ENCODE measurements around the gene BTBD8. TPM values are rescaled to one million over a fixed set of nuclear protein-coding genes. Genes with fewer than 3 reads are reported as not detected.
"Not testable (repeated sequence)": the region's sequence is repeated elsewhere in the genome, so short reads cannot be mapped to it uniquely, and the experiment has no call there.

Gene BTBD8
- polyA plus RNA-seq (ENCODE audit: insufficient read length in 4 of 4): 1 to 10 TPM; 3.2 to 7.2 (median 6.3) TPM

DNA sequence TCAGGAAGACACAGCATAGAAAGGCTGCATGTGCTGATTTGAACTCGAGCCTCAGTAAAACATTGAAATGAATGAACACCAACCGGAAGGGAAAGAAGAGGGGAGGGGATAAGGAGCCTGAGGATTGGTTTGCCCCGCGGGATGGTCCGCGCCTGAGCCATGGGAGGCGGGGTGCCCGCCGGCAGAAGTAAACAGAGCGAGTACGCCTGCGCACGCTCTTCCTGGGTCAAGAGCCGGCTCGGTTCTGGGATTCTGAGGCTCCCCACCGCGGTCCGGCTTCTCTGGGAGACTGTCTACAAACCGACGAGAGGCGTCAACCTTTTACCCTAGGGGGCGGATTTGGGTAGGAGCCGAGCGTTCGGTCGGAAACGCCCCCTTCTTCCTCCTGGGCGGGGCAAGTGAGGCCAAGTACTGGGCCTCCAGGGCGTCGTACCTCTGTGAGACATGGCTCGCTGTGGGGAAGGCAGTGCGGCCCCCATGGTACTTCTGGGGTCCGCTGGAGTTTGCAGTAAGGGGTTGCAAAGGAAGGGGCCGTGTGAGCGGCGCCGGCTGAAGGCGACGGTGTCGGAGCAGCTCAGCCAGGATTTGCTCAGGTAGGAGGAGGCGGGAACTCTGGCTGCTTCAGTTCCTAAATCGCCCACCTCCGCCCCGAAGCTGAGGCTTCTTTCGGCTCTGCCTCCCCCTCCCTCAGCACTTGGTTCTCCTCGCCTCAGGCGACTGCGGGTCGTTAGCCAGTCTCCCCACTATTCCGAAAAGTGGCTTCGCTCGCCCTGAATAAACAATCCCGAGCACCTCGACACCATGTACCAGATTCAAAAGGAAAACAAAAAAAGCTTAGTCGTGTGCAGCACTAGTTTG lies at the start of gene BTBD8:
BTBD8 (plus strand) TSS at position 218 of the 858 bp plus-strand sequence; CDS start at position 445, 227 bp downstream.
- peak; percentile 52 to 66 (median 60) for DNase-seq (ENCODE audit: low read depth in 4 of 4, low spot score in 3 of 4)

DNA sequence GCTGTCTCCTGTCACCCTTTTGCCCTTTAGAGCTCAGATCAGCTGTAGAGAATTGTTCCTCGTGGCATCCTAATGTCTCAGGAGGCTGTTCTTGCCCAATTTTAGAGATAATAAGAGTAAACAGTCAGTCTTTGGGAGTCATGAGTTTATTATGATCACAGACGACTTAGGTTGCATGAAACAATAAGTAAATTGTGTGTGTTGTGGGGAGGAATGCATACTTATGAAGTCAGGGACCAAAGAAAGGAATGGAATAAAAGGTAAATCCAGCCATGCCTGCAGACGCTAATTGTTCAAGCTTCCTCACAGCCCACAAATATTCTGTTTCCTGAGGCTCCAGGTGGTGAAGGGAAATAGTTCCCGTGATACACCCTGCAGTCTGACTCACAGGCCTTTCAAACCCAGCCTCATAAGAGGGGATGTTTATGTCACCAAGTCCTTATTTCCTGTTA lies 49.5 kb upstream of the BTBD8 start:
- DNase-seq (ENCODE audit: low read depth in 4 of 4, low spot score in 3 of 4): peak in 1 of 4 donors; percentile 2

DNA sequence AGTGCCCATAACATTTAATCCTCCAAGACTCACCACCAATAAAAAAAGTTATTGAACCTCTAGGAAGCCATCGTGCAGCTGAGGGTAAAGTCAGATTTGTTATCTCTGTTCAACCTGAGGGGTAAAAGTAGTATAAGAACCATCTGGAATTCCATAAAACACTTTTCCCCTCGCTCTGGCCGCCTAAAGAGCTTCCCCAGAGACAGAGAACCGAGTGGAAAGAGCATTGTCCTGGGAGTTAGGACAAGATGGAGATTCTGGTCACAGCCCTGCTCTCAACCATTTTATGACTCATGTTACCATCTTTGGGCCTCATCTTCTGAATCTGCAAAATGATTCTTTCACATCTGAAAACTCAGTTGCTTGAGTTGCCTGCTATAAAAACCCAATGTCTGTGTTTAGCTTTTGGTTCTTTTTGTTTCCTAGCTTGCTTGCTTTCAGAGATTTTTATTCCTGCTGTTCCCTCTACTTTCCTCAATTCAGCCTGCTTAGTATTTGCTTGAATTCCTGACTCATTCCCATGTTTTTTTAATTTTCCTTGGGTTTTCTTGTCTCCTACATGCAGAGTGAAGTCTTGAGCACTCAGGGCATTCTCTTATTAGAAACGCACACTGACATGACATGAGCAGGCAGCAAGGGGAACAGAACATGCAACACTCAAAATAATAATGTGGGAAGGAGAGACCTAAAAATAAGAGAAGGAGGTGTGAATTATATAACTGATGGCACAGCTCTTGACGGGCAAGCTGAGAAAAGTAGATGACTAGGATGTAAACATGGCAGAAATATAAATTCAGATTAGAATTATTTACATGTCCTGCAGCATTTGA lies 48.6 kb upstream of the BTBD8 start:
- DNase-seq (ENCODE audit: low read depth in 4 of 4, low spot score in 3 of 4): no peak

DNA sequence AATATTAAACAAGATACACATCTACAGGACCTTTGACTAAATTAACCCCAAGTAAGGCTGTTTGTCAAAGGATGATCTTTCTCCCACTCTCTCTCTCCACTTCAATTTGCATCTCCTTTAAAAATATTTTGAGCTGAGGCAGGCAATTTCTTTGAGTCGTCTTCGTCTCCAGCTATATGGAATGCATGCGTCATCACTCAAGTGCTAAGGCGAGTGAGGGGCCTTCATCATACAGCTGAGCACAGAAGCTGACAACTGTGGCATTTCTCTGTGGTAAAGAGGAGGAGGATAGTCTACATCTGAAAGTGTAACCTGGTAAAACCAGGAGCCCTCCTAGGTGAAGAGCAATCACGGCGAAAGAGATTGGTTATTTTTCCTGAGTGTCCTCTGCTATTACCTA lies 42.7 kb upstream of the BTBD8 start:
- no peak for DNase-seq (ENCODE audit: low read depth in 4 of 4, low spot score in 3 of 4)

DNA sequence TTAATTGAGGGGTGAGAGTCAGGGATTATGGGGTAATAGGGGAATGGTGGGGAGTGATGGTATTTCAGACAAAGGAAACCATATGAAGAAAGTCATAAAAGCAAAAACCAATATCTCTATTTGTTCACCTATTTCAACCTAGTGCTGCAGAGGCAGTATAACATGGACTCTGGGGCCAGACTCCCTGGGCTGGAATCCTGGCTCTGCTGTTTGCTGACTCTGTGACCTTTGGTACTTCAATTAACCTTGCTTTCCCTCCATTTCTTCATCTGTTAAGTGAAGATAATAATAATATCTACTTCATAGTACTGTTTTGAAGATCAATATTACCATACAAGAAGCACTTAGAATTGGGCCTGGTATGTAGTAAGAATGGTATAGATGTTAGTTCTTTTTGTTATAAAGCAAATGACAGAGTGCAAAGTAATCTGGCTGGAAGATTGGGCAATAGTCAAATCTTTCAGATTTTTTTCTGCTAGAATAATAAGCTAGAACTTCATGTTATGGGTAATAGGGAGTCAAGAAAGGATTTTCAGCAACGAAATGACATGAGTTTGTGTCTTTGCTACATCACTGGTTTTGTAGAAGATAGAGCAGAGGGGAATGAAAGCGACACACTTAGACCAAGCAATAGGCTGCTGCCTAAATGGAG lies 41.3 kb upstream of the BTBD8 start:
- DNase-seq (ENCODE audit: low read depth in 4 of 4, low spot score in 3 of 4): no peak

DNA sequence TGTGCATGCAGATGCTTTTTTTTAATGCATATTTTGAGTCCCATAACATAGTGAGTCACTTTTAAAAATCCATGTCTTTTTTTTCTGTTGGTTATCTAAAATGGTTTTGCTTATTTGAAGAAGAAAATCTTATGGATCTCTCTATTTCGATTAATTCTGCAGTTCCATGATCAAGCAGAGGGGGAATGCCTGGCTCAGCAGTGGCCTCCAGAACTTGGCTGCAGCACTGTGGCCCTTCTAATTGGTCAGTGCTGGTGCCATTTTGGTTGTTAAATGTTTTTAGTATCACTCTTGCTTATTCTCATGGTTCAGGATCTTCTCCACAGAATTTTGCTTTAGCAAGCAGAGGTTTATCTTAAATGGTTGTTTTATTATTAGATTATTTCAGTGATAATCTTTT lies 39.2 kb upstream of the BTBD8 start:
- DNase-seq (ENCODE audit: low read depth in 4 of 4, low spot score in 3 of 4): no peak

DNA sequence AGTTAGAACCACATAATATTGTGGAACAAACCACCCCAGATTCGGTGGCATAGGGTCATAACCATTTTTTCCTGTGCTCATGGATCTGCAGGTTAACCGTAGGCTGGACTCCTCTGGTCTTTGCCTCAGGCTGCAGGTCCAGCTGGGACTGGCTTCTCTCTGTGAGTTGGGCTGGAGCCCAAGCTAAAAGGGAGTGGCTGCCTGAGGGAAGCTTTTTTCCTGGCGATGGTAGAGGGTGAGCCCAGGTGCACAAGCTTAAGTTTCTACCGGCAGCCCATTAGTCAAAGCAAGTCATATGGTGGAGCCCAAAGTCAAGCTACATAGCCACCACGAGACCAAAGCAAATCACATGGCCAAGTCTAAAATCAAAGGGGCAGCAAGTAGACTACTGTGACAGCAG lies 36.5 kb upstream of the BTBD8 start:
- DNase-seq (ENCODE audit: low read depth in 4 of 4, low spot score in 3 of 4): no peak

DNA sequence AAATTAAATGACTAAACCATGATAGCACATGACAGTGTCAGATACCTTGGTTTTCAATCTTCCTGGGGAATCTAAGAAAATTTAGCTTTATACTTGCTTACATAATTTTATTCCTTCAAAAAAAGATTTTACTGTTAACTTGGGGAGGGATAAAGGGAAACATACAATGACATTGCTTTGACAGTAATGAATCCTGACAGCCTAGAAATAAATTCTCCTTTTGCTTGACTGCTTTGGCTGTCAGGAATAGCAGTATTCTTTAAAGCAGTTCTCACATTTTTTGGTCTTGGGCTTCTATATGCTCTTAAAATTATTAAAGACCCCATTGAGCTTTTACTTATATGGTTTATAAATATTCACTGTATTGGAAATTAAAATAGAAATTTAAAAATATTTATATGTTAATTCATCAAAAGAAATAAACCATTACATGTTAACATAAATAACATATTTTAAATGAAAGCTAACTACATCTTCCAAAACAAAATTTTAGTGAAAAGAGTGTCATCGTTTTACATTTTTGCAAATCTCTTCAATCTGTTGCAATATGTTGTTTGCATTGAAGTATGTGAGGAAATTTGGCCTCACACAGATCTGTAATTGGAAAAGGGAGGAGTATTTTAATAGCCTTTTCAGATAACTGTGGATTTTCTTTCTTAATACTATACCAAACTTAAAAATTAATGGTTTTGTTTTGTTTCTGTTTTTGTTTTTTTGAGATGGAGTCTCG lies 34.2 kb upstream of the BTBD8 start:
- DNase-seq (ENCODE audit: low read depth in 4 of 4, low spot score in 3 of 4): no peak

DNA sequence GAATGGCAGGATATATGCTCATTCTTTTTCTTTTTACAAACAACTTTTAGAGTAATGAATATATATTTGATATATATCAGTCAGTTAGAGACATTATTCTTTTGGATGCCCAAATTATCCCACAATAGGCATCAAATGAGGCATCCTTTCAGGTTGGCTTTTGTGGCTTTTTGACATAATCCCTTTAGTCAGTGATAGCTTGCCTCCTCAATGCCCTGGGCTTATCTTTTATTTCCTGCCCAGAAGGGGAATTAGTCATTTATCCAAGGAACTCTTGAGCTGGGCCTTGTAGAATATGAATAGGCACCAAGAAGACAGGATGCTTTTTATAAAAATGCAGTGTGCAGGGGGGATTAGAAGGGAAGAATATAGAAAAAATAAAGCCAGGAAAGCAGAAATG lies 28.2 kb upstream of the BTBD8 start:
- DNase-seq (ENCODE audit: low read depth in 4 of 4, low spot score in 3 of 4): no peak

DNA sequence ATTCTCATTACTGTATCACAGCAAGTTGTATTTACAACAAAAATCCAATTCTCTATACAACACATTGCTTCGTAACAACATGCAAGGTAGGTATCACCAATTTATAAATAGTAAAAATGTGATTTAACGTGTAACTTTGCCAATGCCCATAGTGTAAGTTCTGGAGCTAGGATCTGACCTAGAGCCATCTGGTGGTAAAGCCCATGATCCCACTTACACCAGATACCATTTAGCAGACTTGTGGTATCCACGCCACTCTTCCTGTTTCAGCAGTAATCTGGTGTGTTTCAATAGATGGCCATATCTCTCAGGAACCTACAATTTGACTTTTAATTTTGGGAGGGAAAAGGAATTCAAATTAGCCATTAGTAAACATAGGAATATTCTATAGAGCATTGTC lies 15.1 kb upstream of the BTBD8 start:
- no peak for DNase-seq (ENCODE audit: low read depth in 4 of 4, low spot score in 3 of 4)

DNA sequence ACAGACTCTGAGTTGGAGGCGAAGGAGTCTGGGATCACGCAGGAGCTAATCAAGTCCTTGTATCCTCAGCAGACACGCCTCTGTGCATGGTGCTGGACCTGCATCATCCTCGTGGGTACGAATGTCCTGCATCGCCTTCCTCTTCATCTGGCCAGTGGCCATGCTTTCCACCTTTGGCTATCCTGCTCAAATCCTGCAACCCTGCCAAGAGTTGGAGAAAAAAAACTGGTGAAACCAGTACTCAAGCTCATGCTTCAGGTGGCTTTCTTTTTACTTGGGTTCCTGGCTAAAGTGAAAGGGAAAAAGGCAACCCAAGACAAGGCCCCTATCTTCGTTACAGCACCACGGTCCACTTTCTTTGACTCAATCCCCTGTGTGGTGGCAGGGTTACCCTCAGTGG lies 13.8 kb upstream of the BTBD8 start:
- DNase-seq (ENCODE audit: low read depth in 4 of 4, low spot score in 3 of 4): no peak

DNA sequence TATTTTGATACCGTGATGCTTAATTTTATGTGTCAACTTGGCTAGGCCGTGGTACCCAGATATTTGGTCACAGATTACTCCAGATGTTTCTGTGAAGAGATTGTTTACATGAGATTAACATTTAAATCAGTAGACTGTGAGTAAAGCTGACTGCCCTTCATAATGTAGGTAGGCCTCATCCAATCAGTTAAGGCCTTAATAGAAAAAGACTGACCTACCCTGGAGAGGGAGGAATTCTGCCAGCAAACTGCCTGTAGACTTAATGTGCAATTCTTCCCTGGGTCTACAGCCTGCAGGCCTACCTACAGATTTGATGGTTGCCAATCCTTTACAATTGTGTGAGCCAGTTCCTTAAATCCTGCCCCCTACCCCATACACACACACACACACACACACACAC lies 9.3 kb upstream of the BTBD8 start:
- no peak for DNase-seq (ENCODE audit: low read depth in 4 of 4, low spot score in 3 of 4)

DNA sequence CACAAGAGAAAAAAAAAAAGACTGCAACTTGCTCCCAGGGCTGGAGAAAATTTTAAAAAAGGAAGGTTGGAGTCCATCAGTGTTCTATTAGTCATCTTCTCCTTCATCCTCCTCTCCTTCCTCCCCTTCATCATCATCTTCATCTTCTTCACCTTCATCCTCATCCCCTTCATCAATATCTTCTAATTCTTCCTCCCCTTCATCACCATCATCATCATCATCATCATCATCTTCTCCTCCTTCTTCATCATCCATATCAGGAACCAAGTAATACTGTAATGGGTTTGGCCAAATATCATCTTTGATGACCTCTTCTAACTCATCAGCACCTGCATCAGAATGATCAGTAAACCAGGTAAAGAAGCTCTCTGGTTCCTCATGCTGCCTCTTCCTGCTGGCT lies 5.7 kb upstream of the BTBD8 start:
- not testable (repeated sequence) for DNase-seq (ENCODE audit: low read depth in 4 of 4, low spot score in 3 of 4)

DNA sequence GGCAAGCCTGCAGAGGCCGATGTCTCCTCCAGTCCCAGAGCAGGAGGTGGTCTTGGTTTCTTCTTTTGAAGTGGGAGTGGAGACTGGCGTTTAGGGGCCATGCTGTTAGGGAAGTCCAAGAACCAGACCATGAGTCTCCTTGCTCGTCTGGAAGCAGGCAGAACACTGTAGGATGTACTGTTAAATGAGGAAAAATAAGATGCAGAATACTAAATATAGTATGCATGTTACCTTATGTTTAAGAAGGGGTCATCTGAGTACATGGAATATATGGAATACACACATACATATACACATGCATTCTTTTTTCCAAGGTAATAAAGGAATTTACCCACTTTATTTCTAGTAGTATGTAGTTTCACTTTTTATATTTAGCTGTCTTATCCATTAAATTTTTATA lies 4.8 kb upstream of the BTBD8 start, which contains the start of gene SETSIP:
SETSIP (minus strand) TSS at position 101 of the 400 bp plus-strand sequence; CDS start at position 101, 0 bp downstream.
- DNase-seq (ENCODE audit: low read depth in 4 of 4, low spot score in 3 of 4): no peak

DNA sequence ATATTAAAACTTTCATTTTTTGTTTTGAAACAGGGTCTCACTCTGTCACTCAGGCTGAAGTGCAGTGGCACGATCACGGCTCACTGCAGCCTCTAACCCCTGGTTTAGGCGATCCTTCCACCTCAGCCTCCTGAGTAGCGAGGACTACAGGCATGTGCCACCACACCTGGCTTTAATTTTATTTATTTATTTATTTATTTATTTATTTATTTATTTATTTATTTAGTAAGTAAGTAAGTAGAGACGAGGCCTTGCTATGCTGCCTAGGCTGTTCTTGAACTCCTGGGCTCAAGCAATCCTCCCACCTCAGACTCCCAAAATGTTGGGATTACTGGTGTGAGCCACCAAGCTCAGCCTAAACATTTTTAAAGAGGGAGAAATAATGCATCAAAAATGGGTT lies 3.8 kb upstream of the BTBD8 start:
- no peak for DNase-seq (ENCODE audit: low read depth in 4 of 4, low spot score in 3 of 4)

DNA sequence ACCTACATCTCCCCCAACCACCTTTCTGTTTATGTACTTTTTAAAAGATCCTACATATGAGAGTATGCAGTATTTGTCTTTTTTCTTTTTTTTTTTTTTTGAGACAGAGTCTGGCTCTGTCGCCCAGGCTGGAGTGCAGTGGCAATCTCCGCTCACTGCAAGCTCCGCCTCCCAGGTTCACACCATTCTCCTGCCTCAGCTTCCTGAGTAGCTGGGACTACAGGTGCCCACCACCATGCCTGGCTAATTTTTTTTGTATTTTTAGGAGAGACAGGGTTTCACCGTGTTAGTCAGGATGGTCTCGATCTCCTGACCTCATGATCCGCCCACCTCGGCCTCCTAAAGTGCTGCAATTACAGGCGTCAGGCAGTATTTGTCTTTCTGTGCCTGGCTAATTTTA lies 2.1 kb upstream of the BTBD8 start:
- DNase-seq (ENCODE audit: low read depth in 4 of 4, low spot score in 3 of 4): not testable (repeated sequence)

DNA sequence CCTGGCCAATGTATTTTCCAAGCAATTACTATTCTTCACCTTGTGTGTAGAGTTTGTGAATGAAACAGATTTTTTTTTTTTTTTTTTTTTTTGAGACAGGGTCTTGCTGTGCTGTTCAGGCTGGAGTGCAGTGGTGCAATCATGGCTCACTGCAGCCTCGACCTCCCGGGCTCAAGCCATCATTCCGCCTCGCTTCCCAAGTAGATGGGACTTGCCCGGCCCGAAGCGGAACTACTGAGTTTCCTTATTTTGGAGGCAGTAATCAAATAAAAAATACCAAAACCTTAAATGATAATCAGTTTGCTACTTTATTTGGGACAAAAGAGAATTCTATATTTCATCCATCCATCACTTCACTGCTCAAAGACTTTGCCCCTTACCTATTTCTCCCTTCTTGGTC lies 704 bp upstream of the BTBD8 start:
- DNase-seq (ENCODE audit: low read depth in 4 of 4, low spot score in 3 of 4): no peak

DNA sequence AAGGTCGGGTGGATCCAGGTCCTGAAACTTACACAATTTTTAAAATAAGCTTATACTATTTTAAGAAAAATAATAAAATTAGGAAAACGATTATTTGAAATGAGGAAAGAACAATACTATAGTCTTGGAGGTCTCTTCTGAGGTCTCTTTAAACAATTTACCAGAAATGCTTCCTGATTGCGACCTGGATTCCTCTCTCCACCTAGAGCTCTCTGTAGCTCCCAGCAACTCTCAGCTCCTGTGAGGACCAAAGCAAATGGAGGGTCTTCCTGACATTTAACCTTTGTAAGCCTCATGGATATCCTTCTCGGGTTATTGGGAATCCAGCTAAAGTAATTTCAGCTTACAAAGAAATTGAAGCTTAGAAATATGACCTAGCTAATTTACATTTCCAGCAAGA lies 886 bp downstream of the BTBD8 start:
- no peak for DNase-seq (ENCODE audit: low read depth in 4 of 4, low spot score in 3 of 4)

DNA sequence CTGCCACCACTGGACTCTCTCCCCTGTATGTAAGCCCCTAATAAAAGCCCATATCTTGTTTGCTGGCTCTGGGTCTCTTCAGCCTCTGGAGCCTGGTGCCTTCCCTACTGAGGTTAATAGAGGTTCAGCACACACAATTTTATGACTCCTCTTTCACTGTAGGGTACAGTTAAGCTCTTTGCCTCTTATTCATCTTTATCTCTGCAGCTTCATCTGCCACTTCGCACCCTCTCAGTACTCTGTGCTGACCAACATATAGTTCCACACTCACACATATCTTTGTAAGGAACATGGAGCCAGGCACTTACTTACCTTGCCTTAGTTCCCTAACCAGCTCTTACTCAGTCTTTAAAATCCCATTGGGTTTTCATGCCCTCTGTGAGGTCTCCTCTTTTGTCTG lies 4.5 kb downstream of the BTBD8 start:
- no peak for DNase-seq (ENCODE audit: low read depth in 4 of 4, low spot score in 3 of 4)

DNA sequence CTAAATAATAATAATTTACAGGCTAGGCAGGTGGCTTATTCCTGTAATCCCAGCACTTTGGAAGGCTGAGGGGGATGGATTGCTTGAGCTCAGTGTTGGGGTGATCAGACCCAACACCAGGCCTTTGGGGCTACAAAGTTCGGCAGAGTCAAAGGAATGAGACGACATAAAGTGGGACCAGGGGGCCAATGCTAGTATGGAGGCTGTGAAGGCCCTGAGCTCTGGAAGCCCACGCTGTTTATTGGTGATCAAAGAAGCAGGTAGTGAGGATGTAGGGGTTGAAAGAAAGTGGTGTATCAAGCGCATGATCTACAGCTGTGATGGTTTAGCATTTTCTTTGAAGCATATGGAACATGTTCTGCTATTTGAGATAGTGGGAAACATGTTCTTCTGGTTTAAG lies 5.6 kb downstream of the BTBD8 start:
- no peak for DNase-seq (ENCODE audit: low read depth in 4 of 4, low spot score in 3 of 4)
